A549 (cell line): ENCODE measurements around the gene CHAD. TPM values are rescaled to one million over a fixed set of nuclear protein-coding genes. Genes with fewer than 3 reads are reported as not detected.

ENCODE experiments used
- ATAC-seq, 2 experiments: fragments of 200-7000 bp in 1 of 2; fragments of >200 bp in 1 of 2; cut with Nextera tagmentation in 1 of 2; cut with Tn5 transposase in 1 of 2; 3 replicates each; pipeline versions ENCODE4 v1.8.0 to v1.9.1; 2018 to 2020; ENCODE audit warnings: mild to moderate bottlenecking in 1 of 2, moderate library complexity in 1 of 2
- CTCF ChIA-PET: fragments of 300-600 bp; sonication (Branson Sonifier 250); formaldehyde crosslinking; extraction: SDS; loops from one replicate; lab custom pipeline; 2021; ENCODE audit warnings: antibody characterized with exemption, inconsistent platforms; lab: Yijun Ruan, JAX
- POLR2A ChIA-PET: fragments of 350-600 bp; formaldehyde crosslinking; extraction: SDS; loops from one replicate; lab custom pipeline; 2021; ENCODE audit warnings: antibody characterized with exemption, inconsistent platforms; lab: Yijun Ruan, JAX
- DNase-seq, 2 experiments: peaks; one replicate each; pipeline versions ENCODE4 v3.0.0 to v3.0.0-alpha.2; 2011 to 2016; ENCODE audit warnings: low read depth in 1 of 2, low spot score in 1 of 2
- FAIRE-seq: peaks from 2 replicates; lab custom pipeline; 2011; peaks lifted over from hg19 to GRCh38; lab: Jason Lieb, UNC
- H3K27ac ChIP-seq, 2 experiments: fragments of >200 bp; sonication (Bioruptor Twin); formaldehyde crosslinking; 3 replicates each; pipeline ENCODE4 v1.5.1; 2016 to 2017
- H3K4me1 ChIP-seq: fragments of >200 bp; sonication (Bioruptor Twin); formaldehyde crosslinking; 3 replicates; pipeline ENCODE4 v1.6.1; 2016
- H3K4me2 ChIP-seq: fragments of >200 bp; sonication (Bioruptor Twin); formaldehyde crosslinking; 3 replicates; pipeline ENCODE4 v1.6.1; 2016
- H3K4me3 ChIP-seq: fragments of >200 bp; sonication (Bioruptor Twin); formaldehyde crosslinking; 3 replicates; pipeline ENCODE4 v1.5.1; 2016
- H3K9me3 ChIP-seq: fragments of >200 bp; sonication (Bioruptor Twin); formaldehyde crosslinking; 3 replicates; pipeline ENCODE4 v1.6.1; 2016
- CTCF ChIP-seq: fragments of >200 bp; sonication (Bioruptor Twin); formaldehyde crosslinking; IDR thresholded peaks from 3 replicates; pipeline ENCODE4 v1.5.1; 2016
- ESRRA ChIP-seq: fragments of 150-350 bp; IDR thresholded peaks from 2 replicates; pipeline ENCODE4 v1.6.1; 2014; ENCODE audit warnings: mild to moderate bottlenecking, low read length, borderline replicate concordance
- FOSB ChIP-seq: fragments of 250-450 bp; sonication (Bioruptor Pico); IDR thresholded peaks from 2 replicates; pipeline ENCODE4 v1.5.0; 2020; ENCODE audit warnings: mild to moderate bottlenecking, moderate library complexity
- FOXS1 ChIP-seq: fragments of 250-450 bp; sonication (Bioruptor Pico); IDR thresholded peaks from 2 replicates; pipeline ENCODE4 v1.5.0; 2020; ENCODE audit warnings: mild to moderate bottlenecking, moderate library complexity
- HES2 ChIP-seq: fragments of >200 bp; sonication (Bioruptor Twin); formaldehyde crosslinking; IDR thresholded peaks from 2 replicates; pipeline ENCODE4 v1.6.1; 2016
- HMGXB4 ChIP-seq: fragments of 250-450 bp; sonication (Bioruptor Pico); IDR thresholded peaks from 2 replicates; pipeline ENCODE4 v1.5.0; 2021; ENCODE audit warnings: mild to moderate bottlenecking, moderate library complexity, borderline replicate concordance
- HOXA7 ChIP-seq: fragments of 250-450 bp; sonication (Bioruptor Pico); IDR thresholded peaks from 2 replicates; pipeline ENCODE4 v1.5.0; 2020; ENCODE audit warnings: mild to moderate bottlenecking, moderate library complexity
- HOXB5 ChIP-seq: fragments of 250-450 bp; sonication (Bioruptor Pico); IDR thresholded peaks from 2 replicates; pipeline ENCODE4 v1.5.0; 2020; ENCODE audit warnings: mild to moderate bottlenecking, moderate library complexity
- KDM1A ChIP-seq: fragments of 200-600 bp; sonication (generic); IDR thresholded peaks from 2 replicates; pipeline ENCODE4 v1.6.1; 2016; ENCODE audit warnings: low read depth, mild to moderate bottlenecking
- KDM5A ChIP-seq: fragments of 200-600 bp; sonication (generic); IDR thresholded peaks from 2 replicates; pipeline ENCODE4 v1.6.1; 2016; ENCODE audit warnings: antibody characterized with exemption, mild to moderate bottlenecking
- MAFK ChIP-seq: fragments of 450-650 bp; IDR thresholded peaks from 2 replicates; pipeline ENCODE4 v1.6.1; 2014; ENCODE audit not compliant: partially characterized antibody
- MYC ChIP-seq: IDR thresholded peaks from 2 replicates; pipeline ENCODE4 v1.6.1; 2012; ENCODE audit warnings: mild to moderate bottlenecking, inconsistent platforms, low read length, improper control_type of control experiment, borderline replicate concordance
- NFE2L2 ChIP-seq: fragments of 150-350 bp; conservative IDR thresholded peaks from 2 replicates; pipeline ENCODE4 v1.6.1; 2014; ENCODE audit warnings: low read length
- NR3C1 ChIP-seq: fragments of >200 bp; sonication (Bioruptor Twin); formaldehyde crosslinking; IDR thresholded peaks from 3 replicates; pipeline ENCODE4 v1.6.1; 2017
- RARB ChIP-seq: fragments of 250-450 bp; sonication (Bioruptor Pico); IDR thresholded peaks from 2 replicates; pipeline ENCODE4 v1.8.0; 2021; ENCODE audit warnings: mild to moderate bottlenecking, moderate library complexity
- REST ChIP-seq: fragments of 200-600 bp; sonication (generic); IDR thresholded peaks from 2 replicates; pipeline ENCODE4 v1.6.1; 2016; ENCODE audit warnings: antibody characterized with exemption, mild to moderate bottlenecking, moderate library complexity
- RFX5 ChIP-seq: fragments of 450-650 bp; IDR thresholded peaks from 2 replicates; pipeline ENCODE4 v1.7.1; 2014; ENCODE audit warnings: antibody characterized with exemption, mild to moderate bottlenecking, moderate library complexity
- SREBF2 ChIP-seq: fragments of 450-650 bp; IDR thresholded peaks from 2 replicates; pipeline ENCODE4 v1.6.1; 2014; ENCODE audit warnings: mild to moderate bottlenecking, moderate library complexity
- USF2 ChIP-seq: fragments of 450-650 bp; IDR thresholded peaks from 2 replicates; pipeline ENCODE4 v1.6.1; 2014; ENCODE audit warnings: antibody characterized with exemption
- ZFP36 ChIP-seq: fragments of 450-650 bp; IDR thresholded peaks from 2 replicates; pipeline ENCODE4 v1.6.1; 2014; ENCODE audit warnings: borderline replicate concordance; ENCODE audit not compliant: partially characterized antibody
- ZSCAN20 ChIP-seq: fragments of 250-450 bp; sonication (Bioruptor Pico); IDR thresholded peaks from 2 replicates; pipeline ENCODE4 v1.8.0; 2022; ENCODE audit warnings: mild to moderate bottlenecking, moderate library complexity
- WGBS: methylation state at CpG from one replicate; pipeline ENCODE4 v1.1.6; 2017; ENCODE audit errors: missing lambda C conversion rate; 5-methylcytosine and 5-hydroxymethylcytosine counted together
- polyA plus RNA-seq, 4 experiments: library from polyadenylated mRNA; depleted of rRNA in 3 of 4; stranded (reverse); fragments of >200 nt; fragmentation: RNase III in 1 of 4; extraction: RNeasy Plus Mini Kit Qiagen cat#74134 plus additional on column Dnase treatment in 1 of 4; gene quantifications; 2 replicates in 3 of 4; 3 replicates in 1 of 4; pipeline ENCODE4 v1.2.3, GENCODE V29; 2011 to 2017

CHAD gene
- polyA plus RNA-seq, 2 of the 4 experiments (the other 2 are of a cell fraction): not detected

GRCh38 chr17:50491505-50491904 is 22.8 kb upstream of the CHAD start:
- DNase-seq (no peak), ATAC-seq (no peak), FAIRE-seq (no peak)
- H3K4me2 ChIP-seq: no peak overlapping the region
- TF ChIP-seq USF2 (no peak), RARB (CRISPR knock-in tag) (no peak), HOXB5 (CRISPR knock-in tag) (no peak), ZSCAN20 (no peak), MAFK (no peak), ZFP36 (no peak), ESRRA (no peak), FOXS1 (CRISPR knock-in tag) (no peak)
- ChIA-PET CTCF (interaction anchor here (1.0 to 3.0 kb wide), 3 partner anchors 8 to 12 kb away, joined by 4 to 38 read pairs (median 24); no protein-coding TSS in a partner anchor), POLR2A (no interaction called here)
- H3K4me1 ChIP-seq: peaks cover 5% of the 10 kb centered on the region; the same call in 1 of the 3 replicates
- H3K4me3 ChIP-seq: no peak overlapping the region
- 24% methylated on average over 1 of the region's 1 CpG for WGBS
- no peak overlapping the region for H3K27ac ChIP-seq
- no peaks in the 10 kb centered on the region for H3K9me3 ChIP-seq

- Histone ChIP-seq H3K4me3 (no peak overlapping the region), H3K27ac (no peak overlapping the region)
- 86% methylated on average over 2 of the region's 2 CpGs for WGBS
- no peak for FAIRE-seq
- TF ChIP-seq NFE2L2 (no peak), CTCF (no peak), ESRRA (no peak), NR3C1 (no peak), KDM1A (no peak), REST (no peak), SREBF2 (no peak), KDM5A (no peak), FOSB (CRISPR knock-in tag) (no peak), RFX5 (no peak), HMGXB4 (CRISPR knock-in tag) (no peak), HES2 (no peak), HOXA7 (no peak), MYC (no peak), RARB (CRISPR knock-in tag) (no peak)
- TF ChIP-seq, all 56 proteins: peak for 0
- ChIA-PET CTCF (interaction anchor here (0.5 to 4.1 kb wide), 8 partner anchors 9 to 298 kb away, joined by 3 to 35 read pairs (median 4); partner anchors contain the start of gene RSAD1), POLR2A (interaction anchor here (1.6 kb wide), 1 partner anchor 9 kb away, joined by 4 read pairs; no protein-coding TSS in a partner anchor)
- Histone ChIP-seq H3K4me1 (peaks cover 5% of the 10 kb centered on the region; the same call in 1 of the 3 replicates), H3K4me2 (no peak overlapping the region), H3K9me3 (no peaks in the 10 kb centered on the region)
- ATAC-seq (no peak), DNase-seq (no peak)
Observed at GRCh38 chr17:50488880-50489279, 20.2 kb upstream of the CHAD start.
